Measurements from ENCODE around the gene GRP. TPM values are rescaled to one million over a fixed set of nuclear protein-coding genes. Genes with fewer than 3 reads are reported as not detected.

The GRP gene
- polyA plus RNA-seq, 1 experiment: not detected

DNA sequence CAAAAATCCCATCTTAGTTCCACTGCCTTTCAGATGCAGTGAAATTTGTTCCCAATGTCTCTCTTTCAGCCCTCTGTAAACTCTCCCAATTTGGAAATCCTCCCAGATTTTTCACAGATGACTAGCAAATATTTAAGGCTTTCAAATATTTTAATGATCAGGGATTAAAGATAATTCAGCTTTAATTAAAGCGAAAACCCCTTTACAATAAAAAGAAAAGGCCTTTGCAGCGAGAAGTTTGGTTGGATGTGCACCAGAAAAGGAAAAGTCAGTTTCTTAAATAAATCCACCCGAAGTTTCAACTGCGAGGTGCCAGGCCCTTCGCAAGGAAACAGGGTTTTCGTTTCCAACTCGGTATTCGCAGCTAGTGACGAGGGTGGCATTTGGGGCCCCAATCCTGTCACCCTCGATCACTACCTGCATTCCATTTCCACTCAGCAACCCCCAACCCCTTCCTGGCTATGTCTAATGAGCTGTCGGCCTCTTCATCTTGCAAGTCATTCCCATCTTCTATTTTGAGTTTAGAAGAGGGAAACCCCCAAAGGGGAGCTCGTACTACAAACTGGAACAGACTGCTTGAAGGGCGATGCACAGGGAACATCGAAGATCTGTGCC lies 51.8 kb downstream of the GRP start:
- Histone ChIP-seq H3K27ac (ENCODE audit: low read depth, low read length) (no peak overlapping the region), H3K27me3 (ENCODE audit: control insufficient read depth, insufficient read depth, low read length) (peaks cover 95% of the 10 kb centered on the region), H3K4me3 (ENCODE audit: low read depth, low read length) (no peak overlapping the region), H3K9me3 (ENCODE audit: control insufficient read depth, insufficient read depth, low read length) (peaks cover 20% of the 10 kb centered on the region; the same call in 1 of the 2 replicates)
- POLR2A ChIA-PET: no interaction called here
- DNase-seq (ENCODE audit: low read depth, low spot score): no peak
- TF ChIP-seq, protein P1, sequence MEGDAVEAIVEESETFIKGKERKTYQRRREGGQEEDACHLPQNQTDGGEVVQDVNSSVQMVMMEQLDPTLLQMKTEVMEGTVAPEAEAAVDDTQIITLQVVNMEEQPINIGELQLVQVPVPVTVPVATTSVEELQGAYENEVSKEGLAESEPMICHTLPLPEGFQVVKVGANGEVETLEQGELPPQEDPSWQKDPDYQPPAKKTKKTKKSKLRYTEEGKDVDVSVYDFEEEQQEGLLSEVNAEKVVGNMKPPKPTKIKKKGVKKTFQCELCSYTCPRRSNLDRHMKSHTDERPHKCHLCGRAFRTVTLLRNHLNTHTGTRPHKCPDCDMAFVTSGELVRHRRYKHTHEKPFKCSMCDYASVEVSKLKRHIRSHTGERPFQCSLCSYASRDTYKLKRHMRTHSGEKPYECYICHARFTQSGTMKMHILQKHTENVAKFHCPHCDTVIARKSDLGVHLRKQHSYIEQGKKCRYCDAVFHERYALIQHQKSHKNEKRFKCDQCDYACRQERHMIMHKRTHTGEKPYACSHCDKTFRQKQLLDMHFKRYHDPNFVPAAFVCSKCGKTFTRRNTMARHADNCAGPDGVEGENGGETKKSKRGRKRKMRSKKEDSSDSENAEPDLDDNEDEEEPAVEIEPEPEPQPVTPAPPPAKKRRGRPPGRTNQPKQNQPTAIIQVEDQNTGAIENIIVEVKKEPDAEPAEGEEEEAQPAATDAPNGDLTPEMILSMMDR (IDR thresholded peaks at IDR 0.05; ENCODE audit: low read depth, low read length): no peak
- CTCF ChIA-PET: interaction anchor here (1.0 to 1.8 kb wide), 2 partner anchors 38 to 131 kb away, joined by 3 to 8 read pairs; no protein-coding TSS in a partner anchor

DNA sequence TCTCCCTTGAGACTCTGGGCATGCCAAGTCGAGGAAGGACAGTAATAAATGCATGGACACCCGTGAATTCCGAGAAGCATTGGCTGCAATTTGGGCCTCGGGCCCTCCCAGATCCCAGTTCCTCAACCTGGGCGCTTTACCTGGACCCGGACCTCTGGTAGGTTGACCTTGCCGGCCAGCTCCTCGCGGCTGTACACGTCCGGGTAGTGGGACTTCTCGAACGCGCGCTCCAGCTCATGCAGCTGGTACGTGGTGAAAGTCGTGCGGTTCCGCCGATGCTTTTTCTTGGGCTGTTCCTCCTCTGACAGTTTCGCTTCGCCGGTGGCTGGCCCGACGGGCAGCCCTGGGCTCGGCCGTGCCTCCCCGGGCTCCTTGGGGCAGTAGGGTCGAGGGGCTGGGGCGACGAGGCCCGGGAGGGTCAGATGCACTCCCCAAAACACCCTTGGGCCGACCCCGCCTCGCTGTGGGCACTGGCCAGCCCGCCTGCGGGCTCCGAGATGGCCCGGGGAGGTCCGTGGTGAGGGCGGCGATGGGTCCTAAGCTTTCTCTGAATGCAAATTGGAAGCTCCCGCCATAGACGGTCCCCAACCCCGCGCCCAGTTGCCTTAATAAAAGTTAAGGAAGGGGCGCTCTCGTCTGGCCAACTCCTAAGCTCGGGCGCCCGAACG lies 52.4 kb downstream of the GRP start:
- peaks cover 95% of the 10 kb centered on the region for H3K27me3 ChIP-seq (ENCODE audit: control insufficient read depth, insufficient read depth, low read length)
- ChIA-PET CTCF (interaction anchor here (1.0 to 1.8 kb wide), 2 partner anchors 37 to 130 kb away, joined by 3 to 8 read pairs; no protein-coding TSS in a partner anchor), POLR2A (no interaction called here)
- no peak overlapping the region for H3K27ac ChIP-seq (ENCODE audit: low read depth, low read length)
- TF ChIP-seq, protein P1 (IDR thresholded peaks at IDR 0.05; ENCODE audit: low read depth, low read length): no peak
- 0 out of 2 replicates have a peak overlapping the region, but pooled peaks have one; percentile 20 for H3K4me3 ChIP-seq (ENCODE audit: low read depth, low read length)
- H3K9me3 ChIP-seq (ENCODE audit: control insufficient read depth, insufficient read depth, low read length): peaks cover 20% of the 10 kb centered on the region; the same call in 1 of the 2 replicates
- DNase-seq (ENCODE audit: low read depth, low spot score): no peak

DNA sequence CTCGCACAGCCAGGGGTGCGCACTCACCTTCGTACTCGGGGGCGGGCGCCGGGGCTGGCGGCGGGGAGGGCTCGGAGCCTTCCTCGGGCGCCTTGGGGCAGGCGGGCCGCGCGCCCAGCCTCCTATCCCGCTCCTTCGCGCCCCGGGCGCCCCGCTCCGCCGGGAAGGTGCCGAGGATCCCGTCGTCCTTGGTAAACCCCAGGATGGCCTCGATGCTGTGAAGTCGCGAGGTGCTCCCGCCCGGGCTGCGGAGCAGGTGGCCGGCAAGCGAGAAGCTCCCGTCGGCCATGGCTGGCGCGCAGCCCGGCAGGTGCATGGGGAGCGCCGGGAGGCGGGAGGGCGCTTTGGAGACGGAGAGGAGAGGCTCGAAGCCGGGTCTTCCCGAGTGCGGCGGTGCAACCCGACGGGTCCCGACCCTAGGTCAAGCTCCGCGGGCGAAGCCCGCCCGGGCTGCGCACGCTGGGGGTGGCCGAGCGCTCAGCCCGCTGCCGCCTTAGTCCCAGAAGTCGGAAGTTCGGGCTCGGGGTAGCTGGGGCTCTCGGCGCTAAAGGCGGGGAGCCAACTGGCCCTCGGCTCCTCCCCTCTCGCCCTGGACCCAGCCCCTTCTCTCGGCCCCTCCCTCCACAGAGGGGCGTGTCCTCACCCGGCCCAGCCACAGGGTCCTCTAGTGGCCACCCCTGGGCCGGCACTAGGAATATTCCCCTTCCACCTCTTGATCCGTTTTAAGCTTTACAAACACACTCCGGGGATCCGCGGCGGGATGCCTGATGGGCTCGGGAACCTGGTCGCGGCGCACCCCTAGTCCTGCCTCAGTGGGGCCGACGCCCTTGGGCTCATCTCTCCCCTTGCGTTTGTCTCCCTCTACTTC lies 53.2 kb downstream of the GRP start, which contains the start of gene RAX:
TSS of gene RAX (minus strand) at position 564 of the 868 bp plus-strand sequence. CDS start at position 316, 248 bp downstream.
- ChIA-PET CTCF (interaction anchor here (0.6 to 1.8 kb wide), 2 partner anchors 19 to 129 kb away, joined by 3 to 8 read pairs; no protein-coding TSS in a partner anchor), POLR2A (no interaction called here)
- TF ChIP-seq, protein P1 (IDR thresholded peaks at IDR 0.05; ENCODE audit: low read depth, low read length): no peak; the same call in 1 of the 2 replicates
- no peak for DNase-seq (ENCODE audit: low read depth, low spot score)
- H3K27me3 ChIP-seq (ENCODE audit: control insufficient read depth, insufficient read depth, low read length): peaks cover 93% of the 10 kb centered on the region
- peaks cover 20% of the 10 kb centered on the region; the same call in 1 of the 2 replicates for H3K9me3 ChIP-seq (ENCODE audit: control insufficient read depth, insufficient read depth, low read length)
- 0 out of 2 replicates have a peak within 1 kb of the TSS, but pooled peaks have one; percentile 20 for H3K4me3 ChIP-seq (ENCODE audit: low read depth, low read length)
- no peak within 1 kb of the TSS for H3K27ac ChIP-seq (ENCODE audit: low read depth, low read length)

DNA sequence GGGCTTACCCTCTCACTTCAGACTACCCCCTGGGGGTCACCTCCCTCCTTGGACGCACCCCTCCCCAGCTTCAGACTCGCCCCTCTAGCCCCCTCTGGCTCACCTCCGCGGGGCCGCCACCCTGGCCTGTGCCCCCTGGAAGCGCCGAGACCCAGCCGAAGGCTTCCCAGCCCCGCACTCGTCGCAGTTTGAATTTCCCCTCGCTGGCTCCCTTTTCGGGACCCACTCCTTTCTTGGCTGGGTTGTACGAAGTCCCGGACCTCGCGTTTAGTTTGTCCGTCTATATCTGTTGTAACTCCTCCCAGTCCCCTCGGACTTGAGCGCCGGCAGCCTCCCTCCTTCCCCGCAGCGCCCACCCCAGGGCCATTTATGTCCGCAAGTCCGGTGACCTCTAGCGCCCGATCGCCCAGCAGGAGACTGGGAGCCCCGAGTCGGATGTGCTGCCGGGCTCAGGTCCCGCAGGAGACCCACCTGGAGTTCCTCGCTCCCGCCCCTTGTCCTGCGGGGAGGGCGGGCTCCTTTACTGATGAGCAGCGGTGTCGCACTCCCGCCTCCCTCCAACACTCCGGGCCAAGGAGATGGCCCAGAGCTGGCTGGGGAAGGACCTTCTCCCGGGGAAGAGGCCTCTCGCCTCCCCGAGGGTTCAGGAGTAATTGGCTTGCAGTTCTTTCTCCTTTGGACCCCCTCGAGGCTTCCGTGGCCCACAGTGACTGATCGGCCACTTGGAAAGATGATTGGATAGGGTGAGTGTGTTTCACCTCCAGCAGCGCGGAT lies 54.0 kb downstream of the GRP start:
- CTCF ChIA-PET: interaction anchor here (0.6 kb wide), 1 partner anchor 18 kb away, joined by 3 read pairs; no protein-coding TSS in a partner anchor
- DNase-seq (ENCODE audit: low read depth, low spot score): no peak
- TF ChIP-seq, protein P1 (IDR thresholded peaks at IDR 0.05; ENCODE audit: low read depth, low read length): no peak
- Histone ChIP-seq H3K27me3 (ENCODE audit: control insufficient read depth, insufficient read depth, low read length) (peaks cover 93% of the 10 kb centered on the region), H3K9me3 (ENCODE audit: control insufficient read depth, insufficient read depth, low read length) (peaks cover 16% of the 10 kb centered on the region; the same call in 1 of the 2 replicates), H3K4me3 (ENCODE audit: low read depth, low read length) (no peak overlapping the region), H3K27ac (ENCODE audit: low read depth, low read length) (no peak overlapping the region)
- POLR2A ChIA-PET: no interaction called here
